Skeletal muscle tissue (tissue), 4 donors: ENCODE measurements around the gene FOXI1. TPM values are rescaled to one million over a fixed set of nuclear protein-coding genes. Genes with fewer than 3 reads are reported as not detected.

Experiments used
- H3K27ac ChIP-seq: one replicate; pipeline ENCODE4 v1.7.0; 2013; ENCODE audit warnings: mild to moderate bottlenecking, low read depth, low read length, inconsistent platforms
- H3K27me3 ChIP-seq, 3 donors: one replicate each; pipeline ENCODE4 v1.7.0; 2013; ENCODE audit warnings: low read length in 3 of 3; ENCODE audit not compliant: control insufficient read depth in 3 of 3, insufficient read depth in 3 of 3
- H3K36me3 ChIP-seq, 3 donors: one replicate each; pipeline ENCODE4 v1.7.0; 2013; ENCODE audit warnings: low read length in 3 of 3; ENCODE audit not compliant: control insufficient read depth in 3 of 3, insufficient read depth in 3 of 3
- H3K4me1 ChIP-seq, 3 donors: one replicate each; pipeline ENCODE4 v1.7.0; 2013; ENCODE audit warnings: low read length in 3 of 3, mild to moderate bottlenecking in 3 of 3; ENCODE audit not compliant: control insufficient read depth in 3 of 3, insufficient read depth in 3 of 3
- H3K4me3 ChIP-seq, 3 donors: one replicate each; pipeline ENCODE4 v1.7.0; 2013; ENCODE audit warnings: low read length in 3 of 3
- H3K9ac ChIP-seq, 3 donors: one replicate each; pipeline ENCODE4 v1.7.0; 2013; ENCODE audit warnings: low read length in 3 of 3, mild to moderate bottlenecking in 3 of 3, moderate library complexity in 2 of 3, low read depth in 1 of 3
- H3K9me3 ChIP-seq, 3 donors: one replicate each; pipeline ENCODE4 v1.7.0; 2013; ENCODE audit warnings: low read length in 3 of 3; ENCODE audit not compliant: control insufficient read depth in 3 of 3
- total RNA-seq: library from RNA; depleted of rRNA; stranded (reverse); fragments of >200 nt; gene quantifications from one replicate; pipeline ENCODE4 v1.2.3, GENCODE V29; 2014
- donor health status: Osteomylitis.

Gene FOXI1
- total RNA-seq, 1 donor from 2014 or later: not detected

GRCh38 chr5:170117736-170118135, 12.0 kb downstream of the FOXI1 start:
- H3K27ac ChIP-seq: no peak overlapping the region
- no peaks in the 10 kb centered on the region for H3K4me1 ChIP-seq
- no peak overlapping the region for H3K4me3 ChIP-seq
- no peak overlapping the region for H3K9ac ChIP-seq
- no peaks in the 10 kb centered on the region for H3K9me3 ChIP-seq
- no peaks in the 10 kb centered on the region for H3K36me3 ChIP-seq
- H3K27me3 ChIP-seq: peaks cover 0 to 9% (median 0%) of the 10 kb centered on the region in 3 donors

- Histone ChIP-seq H3K27ac (no peak overlapping the region), H3K4me3 (no peak overlapping the region), H3K27me3 (peaks cover 0 to 5% (median 0%) of the 10 kb centered on the region in 3 donors), H3K36me3 (no peaks in the 10 kb centered on the region), H3K4me1 (no peaks in the 10 kb centered on the region), H3K9me3 (peaks cover 0 to 2% (median 2%) of the 10 kb centered on the region in 3 donors), H3K9ac (no peak overlapping the region)
Measured at GRCh38 chr5:170120576-170120975, 14.9 kb downstream of the FOXI1 start.

- peaks cover 2 to 5% (median 2%) of the 10 kb centered on the region in 3 donors for H3K9me3 ChIP-seq
- H3K4me3 ChIP-seq: no peak overlapping the region
- no peak overlapping the region for H3K9ac ChIP-seq
Measured at GRCh38 chr5:170121321-170121720, 15.6 kb downstream of the FOXI1 start.

GRCh38 chr5:170126061-170126460, 20.4 kb downstream of the FOXI1 start:
- Histone ChIP-seq H3K9me3 (peaks cover 2 to 5% (median 4%) of the 10 kb centered on the region in 3 donors), H3K27ac (no peak overlapping the region), H3K36me3 (no peaks in the 10 kb centered on the region), H3K4me3 (no peak overlapping the region), H3K27me3 (peaks cover 0 to under 1% (median 0%) of the 10 kb centered on the region in 3 donors), H3K9ac (no peak overlapping the region), H3K4me1 (no peaks in the 10 kb centered on the region)

More at GRCh38 chr5:170121321-170121720, 15.6 kb downstream of the FOXI1 start:
- H3K27ac ChIP-seq: no peak overlapping the region
- no peaks in the 10 kb centered on the region for H3K36me3 ChIP-seq
- no peaks in the 10 kb centered on the region for H3K4me1 ChIP-seq
- H3K27me3 ChIP-seq: peaks cover 0 to 5% (median 0%) of the 10 kb centered on the region in 3 donors

- no peak overlapping the region for H3K27ac ChIP-seq
- H3K36me3 ChIP-seq: no peaks in the 10 kb centered on the region
- peaks cover 2 to 5% (median 4%) of the 10 kb centered on the region in 3 donors for H3K9me3 ChIP-seq
- H3K4me1 ChIP-seq: no peaks in the 10 kb centered on the region
- no peaks in the 10 kb centered on the region for H3K27me3 ChIP-seq
- H3K9ac ChIP-seq: no peak overlapping the region
- no peak overlapping the region for H3K4me3 ChIP-seq
Measured at GRCh38 chr5:170126626-170127025, 20.9 kb downstream of the FOXI1 start.

DNA sequence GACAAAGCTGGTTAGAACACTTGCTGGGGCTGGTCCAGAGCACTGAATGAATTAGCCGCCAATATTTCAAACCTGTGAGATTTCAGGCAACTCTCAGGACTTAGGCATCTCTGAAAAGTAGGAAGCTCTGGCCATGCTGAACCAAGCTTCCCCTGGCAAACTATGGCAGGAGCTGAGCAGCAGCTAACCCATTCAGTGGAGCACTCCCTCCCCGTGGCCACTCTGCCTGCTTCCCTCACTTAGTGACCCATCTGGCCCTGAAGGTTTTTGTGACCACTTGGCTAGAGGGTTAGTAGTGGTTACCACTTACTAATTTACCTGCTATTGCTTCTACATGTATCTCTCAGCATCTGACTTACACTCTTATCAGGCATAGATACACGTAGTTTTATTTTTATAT, 25.5 kb downstream of the FOXI1 start:
- Histone ChIP-seq H3K4me1 (no peaks in the 10 kb centered on the region), H3K27me3 (no peaks in the 10 kb centered on the region), H3K9me3 (peaks cover 0 to 2% (median 0%) of the 10 kb centered on the region in 3 donors), H3K36me3 (no peaks in the 10 kb centered on the region), H3K27ac (no peak overlapping the region), H3K4me3 (no peak overlapping the region), H3K9ac (no peak overlapping the region)

- Histone ChIP-seq H3K9ac (no peak overlapping the region), H3K9me3 (no peaks in the 10 kb centered on the region), H3K27me3 (no peaks in the 10 kb centered on the region), H3K4me1 (no peaks in the 10 kb centered on the region), H3K27ac (no peak overlapping the region), H3K36me3 (no peaks in the 10 kb centered on the region), H3K4me3 (no peak overlapping the region)
Measured at GRCh38 chr5:170132269-170132975, 26.7 kb downstream of the FOXI1 start.

DNA sequence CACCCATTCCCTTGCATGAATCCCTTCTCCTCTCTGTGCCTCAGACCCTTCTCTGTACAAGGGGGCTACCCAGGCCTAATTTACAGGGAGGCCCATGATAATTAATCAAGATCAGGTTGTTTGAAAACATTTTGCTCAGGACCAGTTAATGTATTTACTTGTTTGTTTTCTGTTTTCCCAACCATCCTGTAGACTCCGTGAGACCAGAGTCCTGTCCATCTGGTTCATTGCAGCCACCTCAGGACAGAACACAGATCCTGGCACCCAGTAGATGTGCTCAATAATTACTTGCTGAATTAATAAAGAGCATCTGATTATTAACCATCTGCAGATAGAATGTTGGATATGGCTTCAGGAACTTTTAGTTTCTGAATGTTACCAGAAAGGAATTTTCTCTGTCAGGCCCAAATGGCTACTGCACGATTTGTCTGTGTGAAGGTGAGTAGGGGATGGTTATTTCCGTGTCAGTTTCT, 27.3 kb downstream of the FOXI1 start:
- H3K4me3 ChIP-seq: no peak overlapping the region
- H3K27me3 ChIP-seq: no peaks in the 10 kb centered on the region
- no peak overlapping the region for H3K9ac ChIP-seq
- H3K4me1 ChIP-seq: no peaks in the 10 kb centered on the region
- H3K36me3 ChIP-seq: no peaks in the 10 kb centered on the region
- H3K9me3 ChIP-seq: no peaks in the 10 kb centered on the region
- no peak overlapping the region for H3K27ac ChIP-seq

DNA sequence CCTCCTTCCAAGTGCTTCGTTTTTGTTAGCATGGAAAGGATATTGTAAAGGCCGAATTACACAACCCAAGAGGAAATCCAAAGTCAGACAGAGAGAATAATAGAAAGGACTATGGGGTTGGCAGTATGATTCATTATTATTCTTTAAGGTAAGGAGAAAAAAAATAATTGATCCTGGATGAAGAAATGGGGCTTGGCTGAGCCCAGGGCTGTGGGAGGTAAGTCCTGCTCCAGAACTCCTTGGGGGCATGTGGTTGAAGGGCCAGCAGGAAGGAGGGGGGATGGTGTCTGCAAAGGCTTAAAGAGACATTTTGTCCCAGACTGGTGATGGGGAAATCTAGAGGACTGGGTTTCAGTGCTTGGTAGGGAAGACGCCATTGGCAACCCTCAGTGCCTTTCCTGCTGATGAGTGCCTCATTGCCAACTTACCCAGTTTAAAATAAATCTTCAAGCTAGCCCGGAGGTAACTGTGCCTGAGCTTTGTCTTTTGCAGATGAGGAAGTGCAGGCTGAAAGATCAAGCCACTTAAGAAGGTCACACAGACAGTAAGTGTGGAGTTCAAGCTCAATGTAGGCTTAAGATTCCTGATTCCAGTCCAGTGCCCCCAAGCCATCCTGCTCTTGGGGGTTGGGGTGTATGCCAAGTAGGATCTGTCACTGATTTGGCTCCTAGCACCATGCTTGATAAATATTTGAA, 30.2 kb downstream of the FOXI1 start:
- Histone ChIP-seq H3K27me3 (no peaks in the 10 kb centered on the region), H3K9ac (no peak overlapping the region), H3K4me1 (no peaks in the 10 kb centered on the region), H3K36me3 (no peaks in the 10 kb centered on the region), H3K9me3 (no peaks in the 10 kb centered on the region), H3K4me3 (no peak overlapping the region), H3K27ac (no peak overlapping the region)

DNA sequence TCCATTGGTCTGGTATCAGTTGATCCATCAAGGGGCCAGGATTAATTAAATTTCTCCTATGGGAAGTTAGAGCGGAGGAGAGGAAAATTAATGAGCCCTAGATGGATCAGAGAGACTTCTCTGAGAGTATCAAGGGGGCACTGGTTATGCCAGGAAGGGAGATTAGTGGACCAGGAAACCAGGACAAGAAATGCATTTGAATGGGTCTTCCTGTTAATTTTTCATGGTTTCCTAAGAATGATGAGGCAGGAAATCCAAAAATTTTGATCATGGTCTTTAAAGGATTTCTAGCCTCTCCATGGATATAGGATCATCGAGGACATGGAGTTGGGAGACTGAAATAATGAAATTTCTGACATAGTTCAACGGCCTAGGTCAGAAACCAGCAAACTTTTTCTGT, 30.8 kb downstream of the FOXI1 start:
- Histone ChIP-seq H3K9ac (no peak overlapping the region), H3K36me3 (no peaks in the 10 kb centered on the region), H3K4me3 (no peak overlapping the region), H3K27me3 (no peaks in the 10 kb centered on the region), H3K27ac (no peak overlapping the region), H3K9me3 (no peaks in the 10 kb centered on the region), H3K4me1 (no peaks in the 10 kb centered on the region)
